Measurements from ENCODE around the gene VPS11. TPM values are rescaled to one million over a fixed set of nuclear protein-coding genes. Genes with fewer than 3 reads are reported as not detected.
A peak's percentile ranks its signal among the peaks of the same experiment; 100 is the strongest.

VPS11 gene
- total and polyA plus RNA-seq, 10 donors, result 30.1 to 66.7 (median 43.6) TPM

DNA sequence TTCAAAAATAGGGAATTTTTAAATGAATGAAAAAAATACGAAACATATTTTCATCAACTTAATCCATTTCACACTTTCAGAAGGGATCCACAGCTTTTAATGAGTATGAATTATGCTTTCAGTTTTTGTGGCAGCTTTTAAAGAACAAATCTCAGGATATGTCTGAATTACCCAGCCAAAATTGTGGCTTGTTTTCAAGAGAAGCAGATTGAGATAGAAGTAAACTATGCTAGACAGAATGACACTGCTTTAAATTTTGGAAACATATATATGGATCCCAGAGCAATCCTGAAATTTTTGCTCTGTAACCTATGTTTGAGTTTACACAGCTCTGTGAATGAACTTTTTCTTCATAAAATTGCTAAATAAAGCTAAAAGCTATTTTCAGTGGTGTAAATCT, 51.3 kb downstream of the VPS11 start:
- Histone ChIP-seq H3K36me3 (peaks cover 0 to 44% (median 18%) of the 10 kb centered on the region in 6 donors), H3K4me1 (peaks cover 14 to 72% (median 40%) of the 10 kb centered on the region in 6 donors), H3K27ac (no peak overlapping the region), H3K4me3 (no peak overlapping the region), H3K27me3 (replicated peaks in 1 of 7) (no peaks in the 10 kb centered on the region), H3K9me3 (no peaks in the 10 kb centered on the region)
- no peak for DNase-seq
- intact Hi-C loops (cut with DNase I; ENCODE audit: low total_unique reads), result no loop called here
- WGBS, 5 donors, result 89 to 100% (median 97%) methylated on average over 1 of the region's 1 CpG
- TF ChIP-seq POLR2A (IDR thresholded peaks at IDR 0.05), result no peak
- TF ChIP-seq, protein P1, sequence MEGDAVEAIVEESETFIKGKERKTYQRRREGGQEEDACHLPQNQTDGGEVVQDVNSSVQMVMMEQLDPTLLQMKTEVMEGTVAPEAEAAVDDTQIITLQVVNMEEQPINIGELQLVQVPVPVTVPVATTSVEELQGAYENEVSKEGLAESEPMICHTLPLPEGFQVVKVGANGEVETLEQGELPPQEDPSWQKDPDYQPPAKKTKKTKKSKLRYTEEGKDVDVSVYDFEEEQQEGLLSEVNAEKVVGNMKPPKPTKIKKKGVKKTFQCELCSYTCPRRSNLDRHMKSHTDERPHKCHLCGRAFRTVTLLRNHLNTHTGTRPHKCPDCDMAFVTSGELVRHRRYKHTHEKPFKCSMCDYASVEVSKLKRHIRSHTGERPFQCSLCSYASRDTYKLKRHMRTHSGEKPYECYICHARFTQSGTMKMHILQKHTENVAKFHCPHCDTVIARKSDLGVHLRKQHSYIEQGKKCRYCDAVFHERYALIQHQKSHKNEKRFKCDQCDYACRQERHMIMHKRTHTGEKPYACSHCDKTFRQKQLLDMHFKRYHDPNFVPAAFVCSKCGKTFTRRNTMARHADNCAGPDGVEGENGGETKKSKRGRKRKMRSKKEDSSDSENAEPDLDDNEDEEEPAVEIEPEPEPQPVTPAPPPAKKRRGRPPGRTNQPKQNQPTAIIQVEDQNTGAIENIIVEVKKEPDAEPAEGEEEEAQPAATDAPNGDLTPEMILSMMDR (IDR thresholded peaks at IDR 0.05 in 8 of 11, conservative IDR thresholded peaks at IDR 0.05 in 3 of 11), result no peak
- no peak for TF ChIP-seq POLR2AphosphoS5 (IDR thresholded peaks at IDR 0.05)

DNA sequence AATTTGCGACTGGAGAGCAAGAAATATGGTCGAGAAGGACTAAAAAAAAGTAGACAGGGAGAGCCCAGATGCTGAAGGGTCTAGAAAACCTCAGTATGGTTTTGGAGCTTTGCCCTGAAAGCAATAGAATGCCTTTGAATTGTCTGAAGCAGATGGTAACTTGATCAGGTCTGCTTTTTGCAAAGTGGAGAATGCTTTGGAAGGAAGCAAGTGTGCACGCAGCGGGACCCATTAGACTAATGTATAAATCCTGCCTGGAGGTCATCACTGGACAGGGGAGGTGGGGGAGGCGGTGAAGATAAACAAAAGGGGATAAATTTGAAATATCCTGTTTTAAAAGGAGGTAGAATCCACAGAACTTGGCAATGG, 53.0 kb downstream of the VPS11 start:
- TF ChIP-seq POLR2AphosphoS5 (IDR thresholded peaks at IDR 0.05), result no peak
- TF ChIP-seq POLR2A (IDR thresholded peaks at IDR 0.05), result no peak
- TF ChIP-seq, protein P1 (IDR thresholded peaks at IDR 0.05 in 8 of 11, conservative IDR thresholded peaks at IDR 0.05 in 3 of 11), result no peak
- peak overlapping the region; percentile 61 to 92 (median 87) for H3K27ac ChIP-seq
- intact Hi-C loops (cut with DNase I; ENCODE audit: low total_unique reads), result no loop called here

GRCh38 chr11:119121008-119121810, 53.6 kb downstream of the VPS11 start, which contains the start of gene HINFP:
HINFP (plus strand) TSS chr11:119121580; CDS start chr11:119126945, 5,365 bp downstream.
- Histone ChIP-seq H3K4me3 (peak within 1 kb of the TSS; percentile 80 to 100 (median 92)), H3K4me1 (peaks cover 14 to 68% (median 31%) of the 10 kb centered on the region in 6 donors), H3K36me3 (peaks cover 0 to 43% (median 18%) of the 10 kb centered on the region in 6 donors), H3K9me3 (no peaks in the 10 kb centered on the region), H3K27ac (peak within 1 kb of the TSS; percentile 68 to 92 (median 87)), H3K27me3 (replicated peaks in 1 of 7) (no peaks in the 10 kb centered on the region)
- DNase-seq, result peak; percentile 100
- TF ChIP-seq POLR2AphosphoS5 (IDR thresholded peaks at IDR 0.05), result peak; percentile 95 to 97 (median 96)
- TF ChIP-seq, protein P1 (IDR thresholded peaks at IDR 0.05 in 8 of 11, conservative IDR thresholded peaks at IDR 0.05 in 3 of 11), result peak in 3 of 11 experiments; percentile 8 to 36 (median 15)
- TF ChIP-seq POLR2A (IDR thresholded peaks at IDR 0.05), result peak in 2 of 3 donors; percentile 24 to 69
- WGBS, 5 donors, result 0 to 1% (median 1%) methylated on average over 45 to 54 of the region's 54 CpGs
- intact Hi-C loops (cut with DNase I; ENCODE audit: low total_unique reads), result no loop called here

More for the DNA sequence above, 53.0 kb downstream of the VPS11 start:
- Histone ChIP-seq H3K27me3 (replicated peaks in 1 of 7) (no peaks in the 10 kb centered on the region), H3K4me1 (peaks cover 14 to 68% (median 33%) of the 10 kb centered on the region in 6 donors), H3K9me3 (no peaks in the 10 kb centered on the region), H3K36me3 (peaks cover 0 to 44% (median 20%) of the 10 kb centered on the region in 6 donors), H3K4me3 (peak overlapping the region; percentile 18 to 97 (median 90))
- WGBS, 5 donors, result 26 to 47% (median 42%) methylated on average over 5 of the region's 5 CpGs
- no peak for DNase-seq

GRCh38 chr11:119121811-119122124, 54.1 kb downstream of the VPS11 start:
- H3K4me3 ChIP-seq, result peak overlapping the region; percentile 80 to 100 (median 92)
- no peaks in the 10 kb centered on the region for H3K9me3 ChIP-seq
- peak overlapping the region; percentile 68 to 92 (median 86) for H3K27ac ChIP-seq
- DNase-seq, result no peak
- 0 to 1% (median 0%) methylated on average over 20 of the region's 20 CpGs for WGBS, 5 donors
- peaks cover 0 to 43% (median 14%) of the 10 kb centered on the region in 6 donors for H3K36me3 ChIP-seq
- no peak for TF ChIP-seq POLR2AphosphoS5 (IDR thresholded peaks at IDR 0.05)
- TF ChIP-seq POLR2A (IDR thresholded peaks at IDR 0.05), result no peak
- TF ChIP-seq, protein P1 (IDR thresholded peaks at IDR 0.05 in 8 of 11, conservative IDR thresholded peaks at IDR 0.05 in 3 of 11), result no peak
- no peaks in the 10 kb centered on the region for H3K27me3 ChIP-seq (replicated peaks in 1 of 7)
- H3K4me1 ChIP-seq, result peaks cover 14 to 68% (median 34%) of the 10 kb centered on the region in 6 donors
- intact Hi-C loops (cut with DNase I; ENCODE audit: low total_unique reads), result no loop called here

All from spleen (tissue), 11 donors.